Measurements from ENCODE around the gene ACVRL1. TPM values are rescaled to one million over a fixed set of nuclear protein-coding genes. Genes with fewer than 3 reads are reported as not detected.

The ACVRL1 gene
- total and polyA plus RNA-seq, 4 donors, result 76.1 to 186 (median 115) TPM

DNA sequence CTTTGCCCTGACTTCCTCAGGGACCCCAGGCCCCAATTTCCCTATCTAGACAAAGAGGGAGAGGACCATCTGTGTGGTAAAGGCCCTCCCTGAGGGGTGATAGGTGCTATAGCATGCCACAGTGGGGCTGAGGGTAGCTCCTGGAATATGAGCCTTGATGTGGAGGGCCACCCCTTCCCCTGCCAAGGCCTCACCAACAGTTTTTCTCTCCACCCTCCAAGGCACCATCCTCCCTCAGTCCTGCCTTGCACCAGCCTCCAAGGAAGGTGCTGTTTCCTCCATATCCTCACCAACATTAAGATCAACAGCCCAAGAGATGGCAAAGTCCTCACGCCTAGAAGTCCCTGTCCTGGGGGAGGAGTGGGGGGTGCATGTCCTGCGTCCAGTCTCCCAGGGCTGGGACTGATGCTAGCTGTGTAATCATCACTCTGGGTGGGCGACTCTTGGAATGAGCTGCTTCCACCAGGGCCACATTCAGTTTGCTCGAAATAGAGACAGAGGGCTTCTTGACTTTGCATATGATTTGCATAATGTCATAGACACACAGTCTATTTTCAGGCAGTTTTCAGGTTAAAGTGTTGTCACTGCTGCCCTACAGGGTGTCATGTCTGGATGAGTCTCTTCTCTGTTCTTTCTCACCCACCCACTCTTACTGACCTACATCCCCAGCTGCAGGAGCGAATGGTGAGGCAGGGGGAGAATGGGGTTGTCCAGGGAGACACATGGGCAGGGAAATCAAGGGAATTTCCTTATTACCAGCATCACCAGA, 17.4 kb downstream of the ACVRL1 start:
- Histone ChIP-seq H3K36me3 (ENCODE audit: control insufficient read depth in 4 of 4, insufficient read depth in 4 of 4, low read length in 4 of 4) (peaks cover 0 to 3% (median 0%) of the 10 kb centered on the region in 4 donors), H3K4me1 (ENCODE audit: control insufficient read depth in 5 of 5, insufficient read depth in 5 of 5, low read length in 5 of 5) (peaks cover 0 to 28% (median 3%) of the 10 kb centered on the region in 5 donors), H3K4me3 (no peak overlapping the region), H3K27me3 (ENCODE audit: control insufficient read depth in 3 of 3, insufficient read depth in 3 of 3, low read length in 2 of 3) (no peaks in the 10 kb centered on the region), H3K27ac (ENCODE audit: low read depth in 1 of 2, low read length in 1 of 2) (peak overlapping the region in 1 of 2 donors; percentile 48), H3K9ac (ENCODE audit: insufficient read depth in 1 of 2, low read length in 2 of 2) (no peak overlapping the region), H3K9me3 (ENCODE audit: control insufficient read depth in 4 of 4, insufficient read depth in 3 of 4, low read length in 3 of 4) (no peaks in the 10 kb centered on the region)
- WGBS, 2 donors, result 76 to 87% methylated on average over 5 of the region's 5 CpGs
- ATAC-seq (ENCODE audit: insufficient read depth, low FRiP score), result no peak
- TF ChIP-seq, protein P1, sequence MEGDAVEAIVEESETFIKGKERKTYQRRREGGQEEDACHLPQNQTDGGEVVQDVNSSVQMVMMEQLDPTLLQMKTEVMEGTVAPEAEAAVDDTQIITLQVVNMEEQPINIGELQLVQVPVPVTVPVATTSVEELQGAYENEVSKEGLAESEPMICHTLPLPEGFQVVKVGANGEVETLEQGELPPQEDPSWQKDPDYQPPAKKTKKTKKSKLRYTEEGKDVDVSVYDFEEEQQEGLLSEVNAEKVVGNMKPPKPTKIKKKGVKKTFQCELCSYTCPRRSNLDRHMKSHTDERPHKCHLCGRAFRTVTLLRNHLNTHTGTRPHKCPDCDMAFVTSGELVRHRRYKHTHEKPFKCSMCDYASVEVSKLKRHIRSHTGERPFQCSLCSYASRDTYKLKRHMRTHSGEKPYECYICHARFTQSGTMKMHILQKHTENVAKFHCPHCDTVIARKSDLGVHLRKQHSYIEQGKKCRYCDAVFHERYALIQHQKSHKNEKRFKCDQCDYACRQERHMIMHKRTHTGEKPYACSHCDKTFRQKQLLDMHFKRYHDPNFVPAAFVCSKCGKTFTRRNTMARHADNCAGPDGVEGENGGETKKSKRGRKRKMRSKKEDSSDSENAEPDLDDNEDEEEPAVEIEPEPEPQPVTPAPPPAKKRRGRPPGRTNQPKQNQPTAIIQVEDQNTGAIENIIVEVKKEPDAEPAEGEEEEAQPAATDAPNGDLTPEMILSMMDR (IDR thresholded peaks at IDR 0.05; ENCODE audit: control extremely low read depth, extremely low read depth), result no peak
- no peak for DNase-seq

DNA sequence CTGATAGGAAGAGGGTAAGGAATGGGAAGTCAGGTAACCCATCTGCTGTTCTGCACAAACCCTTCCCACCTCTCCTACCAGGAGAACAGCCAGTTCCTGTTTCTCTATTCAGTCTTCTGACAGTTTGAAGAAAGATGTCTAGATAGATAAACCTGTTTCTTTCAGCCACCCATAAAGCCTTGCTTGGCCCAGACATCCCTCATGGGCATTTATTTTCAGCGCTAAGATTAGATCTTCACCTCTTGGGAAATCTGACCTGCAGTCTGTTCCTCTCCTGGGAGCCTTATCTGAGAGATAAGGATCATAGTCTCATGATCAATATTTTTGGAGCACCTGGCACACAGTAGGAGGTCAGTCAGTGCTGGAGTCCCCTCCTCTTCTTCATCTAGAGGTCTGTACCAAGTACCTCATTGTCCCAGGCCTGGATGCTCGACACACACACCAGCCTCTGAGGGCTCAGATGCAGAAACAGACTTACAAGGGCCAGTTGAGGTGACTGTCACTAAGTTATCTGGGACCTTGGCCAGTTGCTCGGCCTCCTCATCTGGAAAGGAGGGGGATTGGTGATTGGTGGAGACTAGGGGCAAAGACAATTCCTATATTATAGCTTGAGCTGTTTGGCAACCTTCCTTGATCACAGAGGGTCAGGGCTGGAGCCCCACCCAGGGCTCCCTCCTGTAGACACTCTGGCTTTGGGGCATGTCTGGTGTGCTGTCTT, 18.2 kb downstream of the ACVRL1 start:
- H3K36me3 ChIP-seq (ENCODE audit: control insufficient read depth in 4 of 4, insufficient read depth in 4 of 4, low read length in 4 of 4), result no peaks in the 10 kb centered on the region
- H3K4me3 ChIP-seq, result no peak overlapping the region
- peaks cover 0 to 28% (median 3%) of the 10 kb centered on the region in 5 donors for H3K4me1 ChIP-seq (ENCODE audit: control insufficient read depth in 5 of 5, insufficient read depth in 5 of 5, low read length in 5 of 5)
- WGBS, 2 donors, result 60 to 70% methylated on average over 3 of the region's 3 CpGs
- DNase-seq, result no peak
- no peak overlapping the region for H3K27ac ChIP-seq (ENCODE audit: low read depth in 1 of 2, low read length in 1 of 2)
- TF ChIP-seq, protein P1 (IDR thresholded peaks at IDR 0.05; ENCODE audit: control extremely low read depth, extremely low read depth), result no peak
- no peaks in the 10 kb centered on the region for H3K9me3 ChIP-seq (ENCODE audit: control insufficient read depth in 4 of 4, insufficient read depth in 3 of 4, low read length in 3 of 4)
- H3K9ac ChIP-seq (ENCODE audit: insufficient read depth in 1 of 2, low read length in 2 of 2), result no peak overlapping the region
- H3K27me3 ChIP-seq (ENCODE audit: control insufficient read depth in 3 of 3, insufficient read depth in 3 of 3, low read length in 2 of 3), result no peaks in the 10 kb centered on the region
- ATAC-seq (ENCODE audit: insufficient read depth, low FRiP score), result no peak

DNA sequence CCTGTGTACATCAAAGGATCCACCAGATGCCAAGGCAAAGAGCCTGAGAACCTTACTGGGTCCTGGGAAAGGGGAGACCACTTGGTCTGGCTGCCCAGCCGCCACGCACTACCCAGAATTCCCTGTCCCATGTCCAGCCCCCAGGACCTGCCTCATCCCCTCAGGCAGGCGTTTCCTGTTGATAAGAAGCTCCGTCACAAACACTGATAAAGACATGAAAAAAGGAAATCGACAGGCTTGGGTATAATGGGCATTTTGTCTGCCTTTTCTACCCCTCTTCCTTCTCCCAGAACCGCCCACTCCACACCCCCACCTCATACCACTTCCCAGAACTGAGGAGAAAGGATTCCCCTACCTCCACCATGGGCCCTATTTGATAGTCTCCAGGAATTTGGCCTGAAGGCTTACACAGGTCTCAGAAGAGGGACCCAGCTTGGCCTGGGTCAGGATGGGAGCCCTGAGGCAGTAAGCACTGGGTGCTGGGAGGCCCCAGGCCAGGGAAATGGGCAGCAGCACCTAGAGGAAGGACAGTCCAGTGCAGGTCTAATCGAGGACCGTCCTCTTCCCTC, 18.8 kb downstream of the ACVRL1 start:
- H3K4me3 ChIP-seq, result no peak overlapping the region
- no peak overlapping the region for H3K9ac ChIP-seq (ENCODE audit: insufficient read depth in 1 of 2, low read length in 2 of 2)
- no peaks in the 10 kb centered on the region for H3K27me3 ChIP-seq (ENCODE audit: control insufficient read depth in 3 of 3, insufficient read depth in 3 of 3, low read length in 2 of 3)
- H3K36me3 ChIP-seq (ENCODE audit: control insufficient read depth in 4 of 4, insufficient read depth in 4 of 4, low read length in 4 of 4), result no peaks in the 10 kb centered on the region
- H3K27ac ChIP-seq (ENCODE audit: low read depth in 1 of 2, low read length in 1 of 2), result peak overlapping the region in 1 of 2 donors; percentile 44
- no peaks in the 10 kb centered on the region for H3K9me3 ChIP-seq (ENCODE audit: control insufficient read depth in 4 of 4, insufficient read depth in 3 of 4, low read length in 3 of 4)
- 50 to 53% methylated on average over 8 of the region's 8 CpGs for WGBS, 2 donors
- peaks cover 0 to 25% (median 3%) of the 10 kb centered on the region in 5 donors for H3K4me1 ChIP-seq (ENCODE audit: control insufficient read depth in 5 of 5, insufficient read depth in 5 of 5, low read length in 5 of 5)
- DNase-seq (peak in 1 of 3 donors; percentile 41), ATAC-seq (ENCODE audit: insufficient read depth, low FRiP score) (no peak)
- TF ChIP-seq, protein P1 (IDR thresholded peaks at IDR 0.05; ENCODE audit: control extremely low read depth, extremely low read depth), result no peak
